Loucy (cell line): ENCODE results near the gene KRTAP5-9.

Source experiments
- H2AFZ ChIP-seq: fragments of 200-600 bp; sonication (generic); 2 replicates; pipeline ENCODE4 v1.6.0; 2016; ENCODE audit warnings: antibody characterized with exemption, mild to moderate bottlenecking, low read length, moderate library complexity
- H3F3A ChIP-seq: fragments of 200-600 bp; 2 replicates; pipeline ENCODE4 v1.6.0; 2016; ENCODE audit warnings: antibody characterized with exemption, low read depth, mild to moderate bottlenecking
- H3K27me3 ChIP-seq: fragments of 200-600 bp; sonication (generic); 2 replicates; pipeline ENCODE4 v1.6.1; 2014; ENCODE audit warnings: low read length, mild to moderate bottlenecking; ENCODE audit not compliant: insufficient read depth, poor library complexity, severe bottlenecking
- H3K36me3 ChIP-seq: fragments of 200-600 bp; sonication (generic); 2 replicates; pipeline ENCODE4 v1.6.1; 2016; ENCODE audit warnings: low read length; ENCODE audit not compliant: insufficient read depth
- H3K4me1 ChIP-seq: fragments of 200-600 bp; sonication (generic); 2 replicates; pipeline ENCODE4 v1.5.1; 2014; ENCODE audit warnings: low read length, mild to moderate bottlenecking; ENCODE audit not compliant: insufficient read depth, poor library complexity, severe bottlenecking
- H3K4me2 ChIP-seq: fragments of 200-600 bp; sonication (generic); 2 replicates; pipeline ENCODE4 v1.6.0; 2014; ENCODE audit warnings: antibody characterized with exemption, low read length, low read depth, mild to moderate bottlenecking; ENCODE audit not compliant: poor library complexity, severe bottlenecking
- H3K4me3 ChIP-seq: fragments of 200-600 bp; sonication (generic); 2 replicates; pipeline ENCODE4 v1.5.1; 2014; ENCODE audit warnings: low read length, mild to moderate bottlenecking, mixed read lengths; ENCODE audit not compliant: poor library complexity, severe bottlenecking
- H3K79me2 ChIP-seq: fragments of 200-600 bp; sonication (generic); 2 replicates; pipeline ENCODE4 v1.6.1; 2014; ENCODE audit warnings: low read length; ENCODE audit not compliant: insufficient read depth
- H3K9ac ChIP-seq: fragments of 200-600 bp; sonication (generic); 2 replicates; pipeline ENCODE4 v1.6.0; 2014; ENCODE audit warnings: mild to moderate bottlenecking, low read depth, low read length, moderate library complexity; ENCODE audit not compliant: poor library complexity, severe bottlenecking
- H3K9me2 ChIP-seq: fragments of 200-600 bp; sonication (generic); replicated peaks from 2 replicates; pipeline ENCODE4 v1.6.1; 2016; ENCODE audit warnings: low read depth, low read length, mixed read lengths
- H3K9me3 ChIP-seq: fragments of 200-600 bp; sonication (generic); 2 replicates; pipeline ENCODE4 v1.6.1; 2014; ENCODE audit warnings: mild to moderate bottlenecking, antibody characterized with exemption, low read length, low read depth; ENCODE audit not compliant: insufficient read depth
- H4K20me1 ChIP-seq: fragments of 200-600 bp; sonication (generic); 2 replicates; pipeline ENCODE4 v1.6.0; 2014; ENCODE audit warnings: antibody characterized with exemption, low read length, mild to moderate bottlenecking; ENCODE audit not compliant: insufficient read depth, poor library complexity, severe bottlenecking
- EZH2phosphoT487 ChIP-seq: fragments of 200-600 bp; IDR thresholded peaks from 2 replicates; pipeline ENCODE4 v1.6.1; 2018; ENCODE audit warnings: antibody characterized with exemption, mild to moderate bottlenecking, moderate library complexity, borderline replicate concordance
- TF ChIP-seq, protein P1 (sequence below): fragments of 200-600 bp; sonication (generic); conservative IDR thresholded peaks from 2 replicates; pipeline ENCODE4 v1.5.1; 2014; ENCODE audit warnings: mild to moderate bottlenecking, antibody characterized with exemption, low read length

Gene KRTAP5-9

GRCh38 chr11:71542879-71543777 is 5.1 kb upstream of the KRTAP5-9 start:
- H4K20me1 ChIP-seq: no peaks in the 10 kb centered on the region
- H3K27me3 ChIP-seq: no peaks in the 10 kb centered on the region
- H3K4me1 ChIP-seq: no peaks in the 10 kb centered on the region
- no peaks in the 10 kb centered on the region for H3K9me2 ChIP-seq
- H3F3A ChIP-seq: no peaks in the 10 kb centered on the region
- peaks cover 7% of the 10 kb centered on the region; the same call in 1 of the 2 replicates for H3K9me3 ChIP-seq
- no peak overlapping the region for H3K4me3 ChIP-seq
- no peaks in the 10 kb centered on the region for H3K36me3 ChIP-seq
- TF ChIP-seq, protein P1, sequence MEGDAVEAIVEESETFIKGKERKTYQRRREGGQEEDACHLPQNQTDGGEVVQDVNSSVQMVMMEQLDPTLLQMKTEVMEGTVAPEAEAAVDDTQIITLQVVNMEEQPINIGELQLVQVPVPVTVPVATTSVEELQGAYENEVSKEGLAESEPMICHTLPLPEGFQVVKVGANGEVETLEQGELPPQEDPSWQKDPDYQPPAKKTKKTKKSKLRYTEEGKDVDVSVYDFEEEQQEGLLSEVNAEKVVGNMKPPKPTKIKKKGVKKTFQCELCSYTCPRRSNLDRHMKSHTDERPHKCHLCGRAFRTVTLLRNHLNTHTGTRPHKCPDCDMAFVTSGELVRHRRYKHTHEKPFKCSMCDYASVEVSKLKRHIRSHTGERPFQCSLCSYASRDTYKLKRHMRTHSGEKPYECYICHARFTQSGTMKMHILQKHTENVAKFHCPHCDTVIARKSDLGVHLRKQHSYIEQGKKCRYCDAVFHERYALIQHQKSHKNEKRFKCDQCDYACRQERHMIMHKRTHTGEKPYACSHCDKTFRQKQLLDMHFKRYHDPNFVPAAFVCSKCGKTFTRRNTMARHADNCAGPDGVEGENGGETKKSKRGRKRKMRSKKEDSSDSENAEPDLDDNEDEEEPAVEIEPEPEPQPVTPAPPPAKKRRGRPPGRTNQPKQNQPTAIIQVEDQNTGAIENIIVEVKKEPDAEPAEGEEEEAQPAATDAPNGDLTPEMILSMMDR: no peak
- no peak for TF ChIP-seq EZH2phosphoT487
- no peak overlapping the region for H3K9ac ChIP-seq
- no peaks in the 10 kb centered on the region for H3K79me2 ChIP-seq
- no peak overlapping the region for H3K4me2 ChIP-seq
- no peak overlapping the region for H2AFZ ChIP-seq

DNA sequence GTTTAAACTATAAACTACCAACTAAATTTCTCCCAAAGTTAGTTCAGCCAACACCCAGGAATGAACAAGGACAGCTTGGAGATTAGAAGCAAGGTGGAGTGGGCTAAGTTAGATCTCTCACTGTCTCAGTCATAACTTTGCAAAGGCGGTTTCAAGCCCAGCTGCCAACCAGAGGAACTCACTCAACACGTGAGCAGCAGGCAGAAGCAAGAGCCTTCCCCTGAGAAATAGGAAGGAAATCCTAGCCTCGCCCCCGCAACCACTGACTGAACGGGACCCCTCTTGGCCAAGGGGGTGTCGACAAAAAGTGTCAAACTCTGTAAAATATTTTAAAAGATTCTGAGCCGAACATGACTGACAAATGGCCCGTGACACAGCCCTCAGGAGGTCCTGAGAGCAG is 4.4 kb upstream of the KRTAP5-9 start:
- H2AFZ ChIP-seq: no peak overlapping the region
- H3F3A ChIP-seq: no peaks in the 10 kb centered on the region
- no peak overlapping the region for H3K9ac ChIP-seq
- H3K4me1 ChIP-seq: no peaks in the 10 kb centered on the region
- no peaks in the 10 kb centered on the region for H3K9me2 ChIP-seq
- no peaks in the 10 kb centered on the region for H4K20me1 ChIP-seq
- H3K79me2 ChIP-seq: no peaks in the 10 kb centered on the region
- no peak overlapping the region for H3K4me3 ChIP-seq
- peaks cover 7% of the 10 kb centered on the region; the same call in 1 of the 2 replicates for H3K9me3 ChIP-seq
- no peaks in the 10 kb centered on the region for H3K36me3 ChIP-seq
- TF ChIP-seq EZH2phosphoT487: no peak
- no peak overlapping the region for H3K4me2 ChIP-seq
- no peaks in the 10 kb centered on the region for H3K27me3 ChIP-seq

- Histone ChIP-seq H3F3A (no peaks in the 10 kb centered on the region), H3K4me2 (no peak overlapping the region), H3K36me3 (no peaks in the 10 kb centered on the region), H3K9me3 (peaks cover 7% of the 10 kb centered on the region; the same call in 1 of the 2 replicates), H3K27me3 (no peaks in the 10 kb centered on the region), H3K9ac (no peak overlapping the region), H3K4me1 (no peaks in the 10 kb centered on the region), H2AFZ (no peak overlapping the region), H4K20me1 (no peaks in the 10 kb centered on the region), H3K4me3 (no peak overlapping the region), H3K9me2 (no peaks in the 10 kb centered on the region), H3K79me2 (no peaks in the 10 kb centered on the region)
- TF ChIP-seq EZH2phosphoT487: no peak
- TF ChIP-seq, protein P1: no peak
Observed at GRCh38 chr11:71544525-71545214, 3.5 kb upstream of the KRTAP5-9 start.
